Cardiac septum (tissue), 1 donor: ENCODE measurements around the gene C8G. TPM values are rescaled to one million over a fixed set of nuclear protein-coding genes. Genes with fewer than 3 reads are reported as not detected.

Experiments
- DNase-seq: peaks from one replicate; pipeline ENCODE4 v3.0.0-alpha.2; 2020; ENCODE audit warnings: low spot score
- intact Hi-C: fragments of 100-400 bp; cut with DNase I; formaldehyde crosslinking; loops from one replicate; pipeline ENCODE4 v1.14.0; 2022
- total RNA-seq: library from RNA; stranded (reverse); fragmentation: NEBNext Ultra II Directional; extraction: Animal tissue kit (Norgen Biotek cat#: 25700); gene quantifications from one replicate; pipeline ENCODE4 v1.2.1, GENCODE V29; 2021
- donor health status: DM: no; HTN: no; CAD: no.

Gene C8G
- total RNA-seq, 1 donor from 2014 or later, result 3.4 TPM

DNA sequence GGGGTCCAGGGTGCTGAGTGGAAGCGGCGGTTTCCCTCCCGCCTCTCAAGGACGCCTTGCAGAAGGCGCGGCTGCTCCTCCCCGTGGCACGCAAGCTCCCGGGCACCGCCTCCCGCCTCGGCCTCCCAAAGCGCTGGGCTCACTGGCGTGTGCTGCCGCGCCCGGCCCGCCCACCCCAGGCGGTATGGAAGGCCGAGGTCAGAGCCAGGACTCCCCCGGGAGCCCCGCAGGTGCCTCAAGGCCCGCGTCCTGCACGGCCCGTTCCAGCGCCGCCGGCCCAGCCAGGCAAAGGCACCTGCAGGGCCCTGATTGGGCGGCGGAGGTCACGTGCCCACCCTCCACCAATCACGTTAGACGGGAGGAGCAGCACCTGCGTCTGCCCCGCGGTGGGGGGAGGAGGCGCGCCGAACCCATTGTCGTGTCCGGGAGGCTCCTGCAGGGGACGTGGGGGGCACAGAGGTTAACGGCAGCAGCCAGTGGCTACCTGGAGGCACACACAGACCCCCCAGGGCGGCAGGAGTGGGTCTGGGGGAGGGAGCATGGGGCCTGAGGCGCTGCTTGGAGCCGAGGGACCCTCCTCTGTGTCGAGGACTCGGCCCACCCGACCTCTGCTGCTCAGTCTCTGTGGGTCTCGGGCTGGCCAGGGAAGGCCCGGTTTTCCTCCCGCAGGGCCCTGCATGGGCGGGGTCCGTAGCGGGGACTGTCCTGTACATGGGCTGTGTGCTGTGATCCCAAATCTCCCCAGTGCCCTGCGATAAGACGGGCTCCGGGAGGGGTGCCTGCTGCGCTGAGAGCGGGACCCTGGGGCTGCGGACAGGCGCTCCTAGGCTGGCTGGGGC, 5.0 kb downstream of the C8G start:
- DNase-seq, result peak; percentile 98
- intact Hi-C loops, result loop anchor here (2.0 kb wide), 1 partner anchor 85 kb away; no protein-coding TSS in a partner anchor

DNA sequence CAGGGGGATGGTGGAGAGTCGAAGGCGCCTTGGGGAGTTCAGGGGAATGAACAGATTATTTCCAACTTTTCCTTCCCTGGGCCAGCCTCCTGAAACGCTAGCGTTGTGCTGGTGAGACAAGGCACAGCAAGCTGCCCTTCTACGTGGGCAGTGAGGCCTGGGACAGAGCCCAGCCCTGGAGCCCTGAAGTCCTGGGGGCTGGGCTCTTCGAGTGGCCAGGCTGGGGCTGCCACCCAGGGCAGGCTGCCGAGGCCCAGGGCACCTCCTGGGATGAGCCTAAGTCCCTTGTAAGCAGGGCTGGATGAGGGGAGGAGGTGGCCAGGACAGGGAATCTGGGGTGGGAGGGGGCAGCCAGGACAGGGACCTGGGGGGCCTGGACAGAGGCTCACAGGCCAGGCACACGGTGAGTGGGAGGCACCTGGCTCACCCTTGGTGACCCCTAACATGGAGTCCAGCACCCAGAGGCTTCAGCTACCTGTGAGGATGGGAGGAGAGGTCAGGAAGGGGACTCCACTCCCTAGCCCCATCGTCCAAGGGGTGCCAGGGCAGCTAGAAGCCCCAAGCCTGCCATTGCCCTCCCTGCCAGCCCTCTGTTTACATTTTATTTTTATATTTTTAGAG, 5.7 kb downstream of the C8G start:
- intact Hi-C loops, result no loop called here
- no peak for DNase-seq

DNA sequence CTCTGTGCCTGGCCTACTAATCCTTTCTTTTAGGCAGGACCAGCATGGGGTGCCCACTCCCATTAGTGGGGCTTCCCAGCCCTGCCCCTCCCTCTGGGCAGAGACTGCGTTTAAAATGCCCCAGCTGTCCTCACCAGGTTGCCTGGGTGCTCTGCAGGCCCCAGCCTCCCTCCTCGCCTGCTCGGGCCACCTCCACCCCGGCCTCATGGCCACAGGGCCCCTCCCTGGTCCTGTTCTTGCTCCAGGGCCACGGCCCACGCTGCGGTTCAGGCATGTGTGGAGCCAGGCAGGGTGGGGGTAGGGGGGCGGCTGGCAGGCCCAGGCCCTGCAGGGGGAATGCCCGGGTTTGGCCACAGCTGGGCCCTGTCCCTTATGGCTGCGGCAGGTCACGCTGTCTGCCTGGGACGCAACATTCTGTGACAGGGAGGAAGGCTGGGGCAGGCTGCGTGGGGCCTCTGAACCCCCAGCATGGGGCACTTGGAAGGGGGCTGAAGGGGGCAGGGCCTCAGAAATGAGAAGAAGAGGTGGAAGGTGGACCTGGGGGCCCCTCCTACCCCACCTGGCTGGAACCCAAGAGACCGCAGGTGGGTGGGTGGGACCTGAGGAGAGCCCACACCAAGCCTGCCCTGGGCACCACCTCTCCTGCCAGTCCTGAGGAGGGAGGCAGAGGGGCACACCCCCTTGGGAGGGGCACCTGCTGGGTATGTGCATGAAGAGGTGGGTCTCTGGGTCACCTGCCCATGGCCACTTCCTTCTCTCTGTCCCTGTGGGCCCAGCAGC, 6.7 kb downstream of the C8G start, which contains the start of gene LCN12:
TSS of gene LCN12 (plus strand) at position 733 of the 780 bp plus-strand sequence. CDS start 55 bp downstream, outside the sequence.
- no peak for DNase-seq

DNA sequence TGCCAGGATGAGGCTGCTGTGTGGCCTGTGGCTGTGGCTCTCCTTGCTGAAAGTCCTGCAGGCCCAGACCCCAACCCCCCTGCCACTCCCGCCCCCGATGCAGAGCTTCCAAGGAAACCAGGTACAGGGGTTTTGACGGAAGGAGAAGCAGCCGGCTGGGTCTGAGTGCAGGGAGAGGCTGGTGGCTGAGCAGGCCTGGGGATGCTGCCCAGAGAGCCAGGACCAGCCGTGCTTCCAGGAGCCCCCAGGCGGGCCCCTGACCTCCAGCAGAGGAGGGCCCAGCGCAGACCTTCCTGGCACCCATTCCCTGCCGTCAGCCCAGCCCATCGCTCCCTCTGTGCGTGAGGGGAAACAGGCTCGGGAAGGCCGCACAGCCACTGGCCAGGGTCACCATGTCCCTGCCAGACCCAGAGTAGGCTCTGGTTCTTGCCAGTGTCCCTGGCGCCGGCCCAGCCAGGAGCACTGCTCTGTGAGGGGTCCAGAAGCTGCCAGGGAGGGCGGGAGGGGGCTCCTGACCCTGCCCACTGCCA, 7.3 kb downstream of the C8G start:
- intact Hi-C loops, result loop anchor here (2.0 kb wide), 1 partner anchor 22 kb away; no protein-coding TSS in a partner anchor
- DNase-seq, result no peak

More for the DNA sequence above, 6.7 kb downstream of the C8G start, which contains the start of gene LCN12:
- intact Hi-C loops, result loop anchor here (2.0 kb wide), 1 partner anchor 23 kb away; no protein-coding TSS in a partner anchor

DNA sequence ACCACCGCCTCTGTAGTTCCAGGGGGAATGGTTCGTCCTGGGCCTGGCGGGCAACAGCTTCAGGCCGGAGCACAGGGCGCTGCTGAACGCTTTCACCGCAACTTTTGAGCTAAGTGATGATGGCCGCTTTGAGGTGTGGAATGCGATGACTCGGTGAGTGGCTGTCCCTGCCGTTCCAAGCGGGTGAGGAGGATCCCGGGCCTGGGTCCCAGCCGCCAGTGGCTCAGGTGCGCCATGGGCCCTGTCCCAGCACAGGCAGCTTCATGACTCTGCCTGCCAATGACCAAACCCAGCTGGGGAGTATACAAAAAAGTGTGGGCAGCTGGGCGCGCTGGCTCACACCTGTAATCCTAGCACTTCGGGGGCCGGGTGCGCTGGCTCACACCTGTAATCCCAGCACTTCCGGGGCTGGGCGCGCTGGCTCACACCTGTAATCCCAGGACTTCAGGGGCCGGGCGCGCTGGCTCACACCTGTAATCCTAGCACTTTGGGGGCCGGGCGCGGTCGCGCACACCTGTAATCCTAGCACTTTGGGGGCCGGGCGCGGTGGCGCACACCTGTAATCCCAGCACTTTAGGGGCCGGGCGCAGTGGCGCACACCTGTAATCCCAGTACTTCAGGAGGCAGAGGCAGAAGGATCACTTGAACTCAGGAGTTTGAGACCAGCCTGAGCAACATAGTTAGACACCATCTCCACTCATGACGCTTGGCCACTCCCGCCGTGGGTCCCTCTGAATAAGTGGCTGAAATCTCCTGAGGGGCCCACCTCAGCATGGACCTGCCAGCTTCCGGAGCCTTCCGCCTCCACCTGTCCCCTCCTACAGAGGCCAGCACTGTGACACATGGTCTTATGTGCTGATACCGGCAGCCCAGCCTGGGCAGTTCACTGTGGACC, 8.1 kb downstream of the C8G start:
- intact Hi-C loops, result loop anchor here (2.0 kb wide), 1 partner anchor 22 kb away; no protein-coding TSS in a partner anchor
- DNase-seq, result no peak

DNA sequence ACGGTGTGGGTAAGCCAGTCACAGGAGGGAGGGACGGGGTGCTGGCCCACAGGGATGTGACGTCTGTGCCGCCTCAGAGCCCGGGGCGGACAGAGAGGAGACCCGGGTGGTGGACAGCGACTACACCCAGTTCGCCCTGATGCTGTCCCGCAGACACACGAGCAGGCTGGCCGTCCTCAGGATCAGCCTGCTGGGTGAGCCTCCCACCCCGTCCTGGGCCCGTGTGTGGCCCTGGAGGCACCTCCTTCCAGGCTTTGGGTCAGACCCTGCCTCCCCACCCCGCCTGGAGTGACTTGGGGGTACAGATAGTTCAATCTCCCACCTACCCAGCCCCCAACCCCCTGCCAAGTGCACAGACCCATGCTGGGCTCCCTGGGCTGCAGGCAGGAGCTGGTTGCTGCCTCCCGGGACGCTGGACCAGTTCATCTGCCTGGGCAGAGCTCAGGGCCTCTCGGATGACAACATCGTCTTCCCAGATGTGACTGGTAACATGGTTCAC, 8.8 kb downstream of the C8G start:
- intact Hi-C loops, result loop anchor here (2.0 kb wide), 1 partner anchor 21 kb away; no protein-coding TSS in a partner anchor
- DNase-seq, result no peak

DNA sequence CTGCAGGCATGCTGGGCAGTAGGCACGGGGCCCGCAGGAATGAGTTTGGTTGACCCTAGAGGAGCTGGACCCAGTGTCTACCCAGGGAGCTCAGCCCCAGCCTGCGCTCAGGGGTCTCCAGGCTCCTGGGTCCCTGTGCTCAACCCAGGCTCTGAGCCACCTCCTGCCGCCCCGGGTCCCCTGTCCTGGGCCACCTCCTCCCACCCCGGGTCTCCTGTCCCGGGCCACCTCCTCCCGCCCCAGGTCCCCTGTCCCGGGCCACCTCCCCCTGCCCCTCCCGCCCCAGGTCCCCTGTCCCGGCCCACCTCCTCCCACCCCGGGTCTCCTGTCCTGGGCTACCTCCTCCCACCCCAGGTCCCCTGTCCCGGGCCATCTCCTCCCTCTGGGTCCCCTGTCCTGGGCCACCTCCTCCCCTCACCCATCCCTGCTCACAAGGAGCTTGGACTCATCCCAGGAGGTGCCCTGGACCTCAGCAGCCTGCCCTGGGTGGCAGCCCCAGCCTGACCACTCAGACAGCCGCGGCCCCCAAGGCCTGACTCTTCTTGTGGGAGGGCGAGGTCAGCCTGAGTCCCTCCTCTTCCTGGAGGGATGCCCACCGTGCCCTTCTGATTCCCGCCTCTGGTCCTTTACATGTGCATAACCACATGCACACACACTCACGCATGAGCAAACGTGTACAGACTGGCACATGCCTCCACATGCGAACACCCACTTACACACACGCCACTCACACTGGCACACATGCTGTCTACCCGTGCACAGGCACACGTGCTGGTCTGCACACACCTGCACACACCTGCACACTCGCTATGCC, 9.4 kb downstream of the C8G start:
- DNase-seq, result no peak
- intact Hi-C loops, result no loop called here

DNA sequence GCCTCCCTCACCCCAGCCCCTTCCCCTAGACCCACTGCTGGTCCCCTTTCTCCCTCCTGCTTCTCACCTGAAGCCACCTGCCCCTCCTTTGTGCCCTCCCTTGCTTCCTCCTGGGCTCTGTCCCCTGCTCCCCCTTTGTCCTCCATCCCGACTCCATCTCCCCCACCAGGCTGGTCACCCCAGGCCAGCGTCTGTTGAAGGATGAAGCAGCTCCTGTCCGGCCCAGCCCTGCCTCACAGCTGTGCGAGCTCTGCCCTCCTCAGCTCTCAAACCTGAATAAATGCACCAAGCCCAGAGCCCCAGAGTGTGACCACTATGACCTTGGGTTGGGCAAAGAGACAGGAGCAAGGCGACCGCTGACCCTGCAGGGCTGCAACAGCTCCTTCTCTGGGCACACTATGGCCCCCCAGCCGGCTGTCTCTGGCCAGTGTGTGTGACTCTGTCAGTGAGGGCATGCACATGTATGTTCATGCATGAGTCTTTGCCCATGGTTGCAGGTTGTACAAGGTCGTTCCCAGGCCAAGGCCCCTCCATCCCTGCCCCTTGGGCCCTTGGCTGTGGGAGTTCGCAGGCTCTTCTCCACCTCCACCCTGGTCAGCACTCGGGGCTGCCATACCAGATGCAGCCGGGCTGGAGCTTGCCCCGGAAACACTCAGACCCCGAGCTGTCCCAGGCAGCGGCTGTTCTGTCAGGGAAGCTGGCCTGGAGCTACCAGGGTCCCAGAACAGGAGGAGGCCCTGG, 10.3 kb downstream of the C8G start:
- DNase-seq, result no peak
- intact Hi-C loops, result no loop called here

DNA sequence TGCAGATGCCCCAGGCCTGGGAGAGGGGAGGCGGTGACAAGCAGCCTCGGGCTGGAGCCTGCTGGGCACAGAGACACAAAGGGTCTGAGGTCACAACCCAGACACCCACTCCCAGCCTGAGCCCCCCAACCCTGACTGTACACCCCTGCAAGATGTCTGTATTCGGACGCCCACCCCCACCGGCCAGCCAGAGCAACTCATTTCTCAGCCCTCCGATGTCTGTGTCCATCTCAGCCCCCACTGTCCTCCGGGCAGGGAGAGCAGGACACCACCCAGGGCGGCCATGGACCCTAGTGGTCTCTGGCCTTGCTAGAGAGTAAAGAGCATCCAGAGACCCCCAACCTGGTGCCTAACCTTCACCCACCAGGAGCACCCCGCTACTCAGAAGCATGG, 10.9 kb downstream of the C8G start:
- intact Hi-C loops, result no loop called here
- no peak for DNase-seq

DNA sequence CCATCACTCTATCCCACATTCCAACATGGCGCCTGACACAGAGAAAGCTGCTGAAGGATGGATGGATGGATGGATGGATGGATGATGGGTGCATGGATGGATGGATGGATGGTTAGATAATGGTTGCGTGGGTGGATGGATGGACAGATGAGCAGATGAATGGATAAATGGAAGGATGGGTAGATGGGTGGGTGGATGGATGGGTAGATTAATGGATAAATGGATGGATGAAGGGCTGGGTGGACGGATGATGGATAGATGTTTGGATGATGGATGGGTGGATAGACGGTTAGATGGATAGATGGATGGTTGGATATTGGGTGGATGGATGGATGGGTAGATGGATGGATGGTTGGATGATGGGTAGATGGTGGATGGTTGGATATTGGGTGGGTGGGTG, 11.6 kb downstream of the C8G start:
- intact Hi-C loops, result no loop called here
- no peak for DNase-seq

DNA sequence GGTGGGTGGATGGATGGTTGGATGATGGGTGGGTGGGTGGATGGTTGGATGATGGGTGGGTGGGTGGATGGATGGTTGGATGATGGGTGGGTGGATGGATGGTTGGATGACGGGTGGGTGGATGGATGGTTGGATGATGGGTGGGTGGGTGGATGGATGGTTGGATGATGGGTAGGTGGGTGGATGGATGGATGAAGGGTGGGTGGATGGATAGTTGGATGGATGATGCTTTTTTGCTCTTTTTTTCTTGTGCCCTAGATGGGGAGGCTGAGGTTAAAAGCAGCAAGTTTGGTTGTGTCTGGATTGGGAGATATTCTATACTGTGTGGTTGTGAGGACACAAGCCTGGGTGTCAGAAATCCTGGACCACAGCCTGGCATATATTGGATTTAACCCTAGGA, 12.4 kb downstream of the C8G start:
- intact Hi-C loops, result no loop called here
- DNase-seq, result no peak

DNA sequence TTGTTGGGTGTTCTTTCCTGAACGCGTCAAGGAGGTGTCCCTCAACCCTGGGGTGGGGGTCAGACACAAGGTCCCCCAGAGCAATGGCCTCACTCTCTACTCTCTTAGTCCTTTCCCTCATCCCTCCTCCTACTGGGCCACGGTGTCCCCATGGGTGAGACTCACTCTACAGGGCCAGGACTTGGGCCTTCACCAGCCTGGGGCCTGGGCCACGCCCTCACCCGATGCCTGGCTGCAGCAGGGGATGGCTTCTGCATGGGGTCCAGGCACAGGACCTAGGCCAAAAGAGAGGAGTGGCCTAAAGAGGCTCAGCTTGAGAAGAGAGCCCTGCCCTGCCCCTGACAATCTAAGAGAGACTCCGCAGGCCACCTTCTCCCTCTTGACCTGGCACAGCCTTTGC, 12.9 kb downstream of the C8G start:
- no peak for DNase-seq
- intact Hi-C loops, result no loop called here

DNA sequence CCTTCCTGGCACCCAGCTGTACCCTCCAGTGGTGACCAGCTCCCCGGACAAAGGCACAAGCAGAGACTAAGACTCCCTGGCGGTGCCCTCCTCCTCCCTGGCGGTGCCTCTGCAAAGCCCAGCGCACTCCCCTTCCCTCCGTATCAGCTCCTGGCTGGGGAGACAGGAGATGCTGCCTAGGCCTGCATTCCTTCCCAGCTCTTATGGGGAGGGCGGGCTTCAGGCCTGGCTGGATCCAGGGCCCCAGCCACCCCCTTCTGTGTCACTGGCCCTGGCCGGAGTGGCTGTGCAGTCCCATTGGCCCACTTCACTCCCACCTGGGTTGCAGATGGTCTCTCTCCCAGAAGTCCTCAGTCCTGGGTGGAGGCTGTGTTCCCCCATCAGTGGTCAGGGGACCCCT, 13.4 kb downstream of the C8G start:
- intact Hi-C loops, result no loop called here
- no peak for DNase-seq

DNA sequence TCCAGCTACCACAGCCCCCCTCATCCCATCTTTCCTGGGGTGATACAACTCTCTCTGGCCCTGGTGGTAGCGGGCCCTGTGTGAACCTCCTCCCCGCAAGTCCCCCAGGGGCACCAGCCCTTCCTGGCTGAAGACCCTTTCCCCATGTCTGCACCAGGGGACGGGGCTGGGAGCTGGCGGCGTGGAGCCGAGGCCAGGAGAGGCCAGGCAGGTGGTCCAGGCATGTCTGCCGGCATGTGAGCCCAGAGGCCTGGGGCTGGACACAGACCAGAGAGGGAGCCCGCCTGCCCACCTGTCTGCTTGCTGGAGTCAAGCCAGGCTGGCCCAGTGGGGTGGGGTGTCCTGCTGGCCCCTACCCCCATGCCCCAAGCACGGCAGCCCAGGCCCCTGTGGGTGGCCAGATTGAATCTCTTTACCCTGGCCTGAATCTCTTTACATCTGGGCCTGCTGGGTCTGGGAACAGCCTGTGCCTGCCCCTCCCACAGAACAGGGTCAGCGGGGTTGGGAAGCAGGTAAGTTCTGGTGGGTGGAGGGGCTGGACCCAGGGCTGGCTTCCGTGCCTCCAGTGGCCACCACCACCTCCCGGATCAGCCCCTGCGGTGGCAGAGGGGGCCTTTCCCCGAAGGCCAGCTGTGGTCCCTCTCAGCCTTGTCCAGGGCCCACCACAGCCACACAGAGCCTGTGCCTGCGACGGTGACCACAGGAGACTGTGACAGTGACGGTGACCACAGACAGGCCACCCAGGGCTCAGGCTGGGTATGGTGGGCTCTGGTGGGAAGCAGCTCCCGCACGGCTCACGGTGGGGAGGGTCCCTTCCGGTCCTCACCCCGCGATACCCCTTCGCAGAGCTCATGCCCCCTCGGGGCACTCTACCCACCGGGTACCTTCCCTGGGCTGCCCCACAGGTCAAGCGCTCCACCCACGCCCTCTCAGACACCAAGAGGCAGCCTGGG, 14.1 kb downstream of the C8G start:
- no peak for DNase-seq

DNA sequence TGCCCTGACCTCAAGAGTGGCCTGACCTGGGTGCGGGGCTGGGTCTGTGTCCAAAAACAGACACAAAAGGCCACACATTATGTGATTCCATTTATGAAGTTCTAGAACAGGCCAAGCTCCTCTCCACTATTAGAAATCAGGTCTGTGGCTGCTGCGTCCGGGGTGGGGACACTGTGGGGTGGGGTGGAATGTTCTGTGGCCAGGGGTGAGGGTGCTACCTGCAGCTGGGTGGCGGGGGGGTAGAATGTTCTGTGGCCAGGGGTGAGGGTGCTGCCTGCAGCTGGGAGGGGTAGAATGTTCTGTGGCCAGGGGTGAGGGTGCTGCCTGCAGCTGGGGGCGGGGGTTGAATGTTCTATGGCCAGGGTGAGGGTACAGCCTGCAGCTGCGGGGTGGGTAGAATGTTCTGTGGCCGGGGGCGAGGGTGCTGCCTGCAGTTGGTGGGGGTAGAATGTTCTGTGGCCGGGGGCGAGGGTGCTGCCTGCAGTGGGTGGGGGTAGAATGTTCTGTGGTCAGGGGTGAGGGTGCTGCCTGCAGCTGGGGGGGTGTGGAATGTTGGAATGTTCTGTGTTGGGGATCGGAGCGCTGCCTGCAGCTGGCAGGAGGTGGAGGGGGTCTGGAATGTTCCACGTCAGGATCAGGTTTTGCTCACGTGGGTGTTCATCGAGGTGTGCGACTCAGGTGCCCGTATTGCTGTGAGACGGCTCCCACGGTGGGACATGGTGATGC, 15.3 kb downstream of the C8G start:
- intact Hi-C loops, result no loop called here
- no peak for DNase-seq

More for the DNA sequence above, 14.1 kb downstream of the C8G start:
- intact Hi-C loops, result no loop called here
